GM19035 (cell line): Measurements from ENCODE around the gene ZNF239.
"Not testable (repeated sequence)": the region's sequence is repeated elsewhere in the genome, so short reads cannot be mapped to it uniquely, and the experiment has no call there.

Source experiments
- ATAC-seq: cut with Tn5 transposase; IDR thresholded peaks from one replicate; pipeline ENCODE4 v1.9.1; 2021; ENCODE audit not compliant: unreplicated experiment

The ZNF239 gene

GRCh38 chr10:43574001-43574892 is at the start of gene ZNF239:
TSS of gene ZNF239 (minus strand) at chr10:43574616. CDS start at chr10:43558079, 16,537 bp downstream.
- peak; percentile 89 for ATAC-seq

DNA sequence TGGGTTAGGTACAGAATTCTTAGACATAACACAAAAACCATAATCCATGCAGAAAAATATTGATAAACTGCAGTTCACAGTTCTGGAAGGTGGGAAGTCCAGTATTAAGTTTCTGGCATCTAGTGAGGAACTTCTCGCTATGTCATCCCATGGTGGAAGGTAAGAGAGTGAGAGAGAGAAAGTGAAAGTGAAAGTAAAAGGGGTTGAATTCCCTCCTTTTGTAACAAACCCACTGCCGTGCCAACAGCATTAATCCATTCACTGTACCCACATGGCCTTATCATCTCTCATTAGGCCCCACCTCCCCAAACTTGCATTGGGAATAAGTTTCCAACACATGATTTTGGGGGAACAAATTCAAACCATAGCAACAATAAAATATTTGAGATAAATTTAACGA is 48.9 kb upstream of the ZNF239 start:
- ATAC-seq = no peak

DNA sequence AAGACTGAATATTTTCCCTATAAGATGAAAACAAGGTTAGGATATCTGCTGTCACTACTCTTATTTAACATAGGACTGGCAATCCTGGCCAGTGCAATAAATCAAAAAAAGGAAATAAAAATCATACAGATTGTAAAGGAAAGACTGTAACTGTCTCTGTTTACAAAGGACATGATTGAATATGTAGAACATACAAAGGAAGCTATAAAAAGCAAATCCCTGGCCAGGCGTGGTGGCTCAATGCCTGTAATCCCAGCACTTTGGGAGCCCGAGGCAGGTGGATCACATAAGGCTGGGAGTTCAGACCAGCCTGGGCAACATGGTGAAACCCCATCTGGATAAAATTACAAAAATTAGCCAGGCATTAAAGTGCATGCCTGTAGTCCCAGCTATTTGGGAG is 47.6 kb upstream of the ZNF239 start:
- ATAC-seq = no peak

- no peak for ATAC-seq
Observed at GRCh38 chr10:43619368-43619767, 45.0 kb upstream of the ZNF239 start.

DNA sequence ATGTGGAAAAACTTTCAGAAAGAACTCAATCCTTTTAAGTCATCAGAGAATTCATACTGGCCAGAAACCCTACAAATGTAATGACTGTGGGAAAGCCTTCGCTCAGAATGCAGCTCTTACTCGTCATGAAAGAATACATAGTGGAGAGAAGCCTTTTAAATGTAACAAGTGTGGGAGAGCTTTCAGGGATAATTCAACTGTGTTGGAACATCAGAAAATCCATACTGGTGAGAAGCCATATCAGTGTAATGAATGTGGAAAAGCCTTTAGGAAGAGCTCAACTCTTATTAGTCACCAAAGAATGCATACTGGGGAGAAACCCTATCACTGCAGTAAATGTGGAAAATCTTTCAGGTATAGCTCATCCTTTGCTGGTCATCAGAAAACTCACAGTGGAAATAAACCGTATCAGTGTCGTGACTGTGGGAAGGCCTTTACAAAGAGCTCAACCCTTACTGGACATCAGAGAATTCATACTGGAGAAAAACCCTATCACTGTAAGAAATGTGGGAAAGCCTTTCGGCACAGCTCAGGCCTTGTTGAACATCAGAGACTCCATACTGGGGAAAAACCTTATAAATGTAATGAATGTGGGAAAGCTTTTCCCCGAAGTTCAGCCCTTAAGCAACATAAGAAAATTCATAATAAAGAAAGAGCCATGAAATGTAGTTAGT is 42.4 kb upstream of the ZNF239 start:
- ATAC-seq = no peak

GRCh38 chr10:43610636-43611035 is 36.2 kb upstream of the ZNF239 start:
- ATAC-seq = no peak

- ATAC-seq = no peak
Observed at GRCh38 chr10:43607199-43607573, 32.8 kb upstream of the ZNF239 start.

GRCh38 chr10:43606323-43607198 is 32.1 kb upstream of the ZNF239 start, which contains the start of gene ZNF485:
TSS of gene ZNF485 (plus strand) at chr10:43606438. CDS start at chr10:43607051, 613 bp downstream.
- peak; percentile 99 for ATAC-seq

DNA sequence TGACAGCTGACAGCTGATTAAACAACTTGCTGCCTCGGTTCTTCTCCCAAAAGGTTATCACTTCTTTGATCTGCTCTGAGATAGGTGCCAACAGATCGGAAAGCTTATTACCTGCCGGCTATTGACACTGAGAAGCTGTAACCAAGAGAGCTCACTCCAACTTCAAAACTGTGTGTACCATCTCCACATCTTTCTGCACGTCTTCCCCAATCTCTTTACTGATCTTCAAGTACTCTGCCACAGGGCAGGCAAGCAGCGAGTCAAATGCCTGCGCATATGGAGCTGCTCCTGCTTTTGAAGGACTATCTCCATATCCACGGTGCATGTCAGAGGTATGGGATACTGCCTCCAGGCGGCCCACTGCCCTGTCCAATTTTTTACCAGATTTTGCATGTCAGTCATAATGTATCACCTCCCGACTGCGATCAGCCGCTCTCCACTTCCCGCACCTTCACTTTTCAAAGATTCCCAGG is 31.5 kb upstream of the ZNF239 start:
- ATAC-seq = peak; percentile 19

DNA sequence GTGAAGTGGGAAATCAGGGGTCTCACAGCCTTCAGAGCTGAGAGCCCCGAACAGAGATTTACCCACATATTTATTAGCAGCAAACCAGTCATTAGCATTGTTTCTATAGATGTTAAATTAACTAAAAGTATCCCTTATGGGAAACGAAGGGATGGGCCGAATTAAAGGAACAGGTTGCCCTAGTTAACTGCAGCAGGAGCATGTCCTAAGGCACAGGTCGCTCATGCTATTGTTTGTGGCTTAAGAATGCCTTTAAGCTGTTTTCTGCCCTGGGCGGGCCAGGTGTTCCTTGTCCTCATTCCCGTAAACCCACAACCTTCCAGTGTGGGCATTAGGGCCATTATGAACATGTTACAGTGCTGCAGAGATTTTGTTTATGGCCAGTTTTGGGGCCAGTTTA is 27.2 kb upstream of the ZNF239 start:
- not testable (repeated sequence) for ATAC-seq

DNA sequence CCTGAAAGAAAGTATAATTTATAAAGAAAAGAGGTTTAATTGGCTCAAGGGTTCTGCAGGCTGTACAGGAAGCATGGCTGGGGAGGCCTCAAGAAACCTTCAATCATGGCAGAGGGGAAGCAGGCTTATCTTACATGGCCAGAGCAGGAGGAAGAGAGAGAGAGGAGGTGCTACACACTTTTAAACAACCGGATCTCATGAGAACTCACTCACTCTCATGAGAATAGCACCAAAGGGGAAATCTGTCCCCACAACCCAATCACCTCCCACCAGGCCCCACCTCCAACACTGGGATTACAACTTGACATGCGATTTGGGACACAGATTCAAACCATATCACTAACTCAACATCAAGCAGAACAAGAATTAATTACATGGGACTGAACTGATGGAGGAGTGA is 24.9 kb upstream of the ZNF239 start:
- no peak for ATAC-seq

DNA sequence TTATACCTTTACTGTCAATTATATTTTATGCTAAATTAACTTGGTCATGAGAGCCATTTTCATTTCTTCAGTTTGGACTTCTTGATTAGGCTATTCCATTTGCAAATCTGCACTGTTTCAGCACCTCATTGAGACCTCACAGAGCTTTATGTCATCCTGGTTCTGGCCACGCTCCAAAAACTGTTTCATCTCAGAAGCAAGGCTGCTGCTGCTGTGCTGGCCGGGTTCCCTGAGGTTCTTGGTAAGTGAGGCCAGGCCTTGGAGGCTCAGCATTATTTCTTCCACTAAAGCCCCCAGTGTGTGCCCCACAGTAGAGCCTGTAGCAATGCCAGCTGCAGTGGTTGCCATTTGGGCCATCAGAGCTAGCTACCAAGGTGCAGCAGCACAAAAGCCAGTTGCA is 24.0 kb upstream of the ZNF239 start:
- ATAC-seq = no peak

DNA sequence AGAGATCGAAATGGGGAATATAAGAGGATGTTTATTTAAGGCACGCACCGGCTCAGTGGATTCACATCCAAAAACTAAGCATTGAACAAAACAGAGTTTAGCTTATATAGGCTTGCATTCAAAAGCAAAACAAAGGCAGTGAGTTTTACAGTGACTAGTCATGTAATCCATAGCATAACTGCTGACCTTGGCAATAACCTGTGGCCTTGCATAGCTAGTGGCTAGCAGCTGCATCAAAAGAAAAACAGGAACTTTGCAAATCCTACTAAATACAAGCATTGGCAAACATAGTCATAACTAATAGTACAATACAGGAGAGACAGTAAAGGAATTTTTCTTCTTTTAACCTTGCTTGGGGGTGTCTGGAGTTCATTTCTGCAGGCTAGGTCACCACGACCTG is 22.1 kb upstream of the ZNF239 start:
- ATAC-seq = no peak

DNA sequence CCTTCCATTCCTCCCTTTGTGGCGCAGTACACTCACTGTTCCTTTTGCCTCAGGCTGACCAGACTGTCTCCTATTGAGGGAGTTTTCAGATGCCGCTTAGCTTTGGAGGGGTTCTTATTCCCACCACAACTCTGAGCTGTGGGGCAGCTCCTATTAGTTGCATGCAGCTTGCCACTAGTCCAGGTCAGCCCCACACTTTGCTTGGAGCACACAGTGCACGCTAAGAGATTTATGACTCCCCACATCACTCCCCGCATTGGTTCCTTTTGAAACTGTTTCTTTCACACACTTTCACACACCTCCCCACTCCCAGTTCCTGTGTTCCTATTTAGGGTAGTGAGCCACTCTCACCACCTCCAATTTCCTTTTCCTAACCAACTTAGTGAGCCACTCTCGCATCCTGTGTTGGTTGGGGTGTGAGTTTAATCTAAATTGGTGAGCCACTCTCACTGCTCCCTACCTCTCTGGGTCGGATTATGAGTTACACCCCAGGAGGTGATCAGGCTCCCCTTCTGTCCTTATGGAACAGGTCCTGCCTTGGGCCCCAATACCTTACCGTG is 21.4 kb upstream of the ZNF239 start:
- no peak for ATAC-seq

- peak; percentile 98 for ATAC-seq
Observed at GRCh38 chr10:43594944-43595589, 20.7 kb upstream of the ZNF239 start.

DNA sequence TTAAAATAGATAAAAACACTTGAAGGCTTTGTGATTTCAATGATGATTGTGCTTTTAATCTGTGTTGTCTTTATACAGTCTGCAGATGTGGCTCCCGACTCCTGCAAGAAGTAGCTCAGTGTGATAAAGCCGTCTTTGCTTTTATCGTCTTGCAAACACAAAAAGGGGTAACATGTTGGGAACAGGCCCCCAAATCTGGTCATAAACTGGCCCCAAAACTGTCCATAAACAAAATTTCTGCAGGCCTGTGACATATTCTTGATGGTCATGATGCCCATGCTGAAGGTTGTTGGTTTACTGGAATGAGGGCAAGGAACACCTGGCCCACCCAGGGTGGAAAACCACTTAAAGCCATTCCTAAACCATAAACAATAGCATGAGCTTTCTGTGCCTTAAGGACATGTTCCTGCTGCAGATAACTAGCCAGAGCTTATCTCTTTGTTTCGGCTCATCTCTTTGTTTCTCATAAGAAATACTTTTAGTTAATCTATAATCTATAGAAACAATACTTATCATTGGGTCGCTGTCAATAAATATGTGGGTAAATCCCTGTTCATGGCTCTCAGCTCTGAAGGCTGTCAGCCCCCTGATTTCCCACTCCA is 17.0 kb upstream of the ZNF239 start:
- no peak for ATAC-seq

GRCh38 chr10:43586730-43587115 is 12.3 kb upstream of the ZNF239 start:
- not testable (repeated sequence) for ATAC-seq

DNA sequence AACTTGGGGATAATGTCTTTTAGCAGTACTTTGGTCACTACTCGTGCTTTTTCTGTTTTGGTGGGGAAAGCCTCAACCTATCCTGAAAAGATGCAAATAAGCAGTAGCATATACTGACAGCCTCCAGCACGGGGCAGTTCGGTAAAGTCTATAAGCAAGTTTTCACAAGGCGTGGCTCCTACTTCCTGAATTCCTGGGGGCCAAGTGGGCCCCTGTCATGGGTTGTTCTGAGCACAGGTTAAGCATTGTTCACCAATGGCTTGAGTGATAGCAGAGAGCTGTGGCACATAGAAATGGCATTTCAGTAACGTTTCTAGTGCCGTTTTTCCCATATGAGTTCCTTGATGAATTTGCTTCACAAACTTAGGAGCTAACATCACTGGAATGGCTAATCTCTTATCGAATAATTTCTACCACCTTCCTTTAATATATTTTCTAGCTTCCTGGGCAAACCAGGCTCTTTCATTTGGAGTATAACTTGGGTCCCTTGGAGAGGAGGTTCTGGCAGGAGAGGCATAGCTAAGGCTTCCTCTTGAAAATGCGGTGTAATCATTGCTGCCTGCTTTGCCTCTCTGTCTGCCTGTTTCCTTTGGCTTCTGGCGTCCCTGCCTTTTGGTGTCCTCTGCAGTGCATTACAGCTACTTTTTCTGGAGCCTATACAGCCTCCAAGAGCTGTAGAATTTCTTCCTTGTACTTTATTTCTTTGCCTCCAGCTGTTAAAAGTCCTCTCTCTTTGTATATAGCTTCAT is 11.7 kb upstream of the ZNF239 start:
- ATAC-seq = no peak

DNA sequence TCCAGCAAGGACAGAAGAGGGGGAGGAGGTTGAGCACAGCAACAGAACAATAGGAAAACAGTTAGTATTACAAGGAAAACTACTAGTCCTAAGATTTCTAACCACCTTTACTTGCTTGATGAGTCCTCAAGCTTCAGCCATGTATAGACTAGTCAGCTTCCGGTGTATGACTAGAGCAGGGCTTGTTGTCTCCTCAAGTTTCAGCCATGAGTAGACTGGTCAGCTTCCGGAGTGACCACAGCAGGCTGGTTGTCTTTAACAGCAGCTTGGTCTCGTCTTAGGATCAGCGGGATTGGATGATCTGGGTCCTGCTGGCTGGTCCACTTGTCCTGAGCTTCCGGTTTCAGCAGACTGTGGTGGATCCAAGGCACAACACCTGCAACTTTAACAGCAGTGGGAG is 10.6 kb upstream of the ZNF239 start:
- no peak for ATAC-seq
